ENCODE data around the gene TTR.

DNA sequence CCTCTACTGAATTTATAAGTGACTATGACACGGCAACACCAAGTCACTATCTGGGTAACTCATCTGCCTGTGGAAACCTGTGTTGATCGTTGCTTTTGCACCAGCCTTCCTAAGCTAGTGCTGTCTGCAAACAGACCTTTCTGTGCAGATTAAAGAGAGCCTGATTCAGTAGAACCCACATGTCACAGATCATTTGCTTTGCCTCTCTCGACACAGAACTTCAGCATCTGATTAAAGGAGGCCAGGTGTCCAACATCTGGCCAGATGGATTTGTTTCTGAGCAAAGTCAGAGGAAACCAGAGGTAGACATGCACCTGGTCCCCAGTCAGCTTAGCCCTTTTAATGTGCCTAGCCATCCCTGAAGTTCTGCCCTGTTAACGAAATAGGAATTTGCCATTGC lies 15.0 kb upstream of the TTR start:
- TF ChIP-seq, protein P1, sequence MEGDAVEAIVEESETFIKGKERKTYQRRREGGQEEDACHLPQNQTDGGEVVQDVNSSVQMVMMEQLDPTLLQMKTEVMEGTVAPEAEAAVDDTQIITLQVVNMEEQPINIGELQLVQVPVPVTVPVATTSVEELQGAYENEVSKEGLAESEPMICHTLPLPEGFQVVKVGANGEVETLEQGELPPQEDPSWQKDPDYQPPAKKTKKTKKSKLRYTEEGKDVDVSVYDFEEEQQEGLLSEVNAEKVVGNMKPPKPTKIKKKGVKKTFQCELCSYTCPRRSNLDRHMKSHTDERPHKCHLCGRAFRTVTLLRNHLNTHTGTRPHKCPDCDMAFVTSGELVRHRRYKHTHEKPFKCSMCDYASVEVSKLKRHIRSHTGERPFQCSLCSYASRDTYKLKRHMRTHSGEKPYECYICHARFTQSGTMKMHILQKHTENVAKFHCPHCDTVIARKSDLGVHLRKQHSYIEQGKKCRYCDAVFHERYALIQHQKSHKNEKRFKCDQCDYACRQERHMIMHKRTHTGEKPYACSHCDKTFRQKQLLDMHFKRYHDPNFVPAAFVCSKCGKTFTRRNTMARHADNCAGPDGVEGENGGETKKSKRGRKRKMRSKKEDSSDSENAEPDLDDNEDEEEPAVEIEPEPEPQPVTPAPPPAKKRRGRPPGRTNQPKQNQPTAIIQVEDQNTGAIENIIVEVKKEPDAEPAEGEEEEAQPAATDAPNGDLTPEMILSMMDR (IDR thresholded peaks at IDR 0.05) = no peak
- TF ChIP-seq POLR2A (IDR thresholded peaks at IDR 0.05) = no peak
